HEK293 (cell line): ENCODE data around the gene CEACAM6.

Experiments used
- CTCF ChIP-seq: fragments of 450-650 bp; formaldehyde crosslinking; IDR thresholded peaks from 2 replicates; pipeline ENCODE4 v1.5.1; 2016; ENCODE audit warnings: missing biosample characterization, missing genetic modification characterization
- HOXC10 ChIP-seq: sonication (generic); formaldehyde crosslinking; IDR thresholded peaks from 2 replicates; pipeline ENCODE4 v1.8.1; 2023; ENCODE audit warnings: mild to moderate bottlenecking, missing genetic modification reagents
- ZBTB11 ChIP-seq: fragments of 450-650 bp; formaldehyde crosslinking; conservative IDR thresholded peaks from 2 replicates; pipeline ENCODE4 v1.5.1; 2016; ENCODE audit warnings: low read depth, missing biosample characterization, missing genetic modification characterization
- ZBTB21 ChIP-seq: fragments of 450-650 bp; formaldehyde crosslinking; IDR thresholded peaks from 2 replicates; pipeline ENCODE4 v1.5.1; 2017; ENCODE audit warnings: missing biosample characterization, missing genetic modification characterization
- ZBTB49 ChIP-seq: fragments of 450-650 bp; formaldehyde crosslinking; IDR thresholded peaks from 2 replicates; pipeline ENCODE4 v1.5.1; 2016; ENCODE audit warnings: missing biosample characterization, missing genetic modification characterization, low read depth
- ZNF274 ChIP-seq, 2 experiments: fragments of 200-500 bp in 1 of 2; fragments of 450-650 bp in 1 of 2; sonication (Bioruptor generic) in 1 of 2; formaldehyde crosslinking in 1 of 2; IDR thresholded peaks; 2 replicates each; pipeline versions ENCODE4 v1.5.1 to v1.6.1; 2014 to 2016; ENCODE audit warnings: borderline replicate concordance in 1 of 2, inconsistent platforms in 1 of 2, low read length in 1 of 2, missing biosample characterization in 1 of 2, missing genetic modification characterization in 1 of 2
- ZNF629 ChIP-seq: fragments of 450-650 bp; formaldehyde crosslinking; IDR thresholded peaks from 2 replicates; pipeline ENCODE4 v1.5.1; 2017; ENCODE audit warnings: missing biosample characterization, missing genetic modification characterization

GRCh38 chr19:41707871-41708371, 47.4 kb upstream of the CEACAM6 start:
- TF ChIP-seq CTCF (tag by site-specific recombination), result no peak
- no peak for TF ChIP-seq ZNF274 (IDR thresholded peaks at IDR 0.05; ENCODE audit: low read length)
- TF ChIP-seq ZNF274 (tag by site-specific recombination; IDR thresholded peaks at IDR 0.05; ENCODE audit: borderline replicate concordance), result no peak
- no peak for TF ChIP-seq ZBTB11 (tag by site-specific recombination)
- no peak for TF ChIP-seq ZNF629 (tag by site-specific recombination)
- TF ChIP-seq HOXC10 (CRISPR knock-in tag), result no peak
- TF ChIP-seq ZBTB49, result no peak
- TF ChIP-seq ZBTB21 (tag by site-specific recombination), result no peak
